LNCaP clone FGC (cell line): ENCODE results near the gene ACTL10.

Experiments
- DNase-seq: peaks from one replicate; pipeline ENCODE4 v3.0.0-alpha.2; 2011; ENCODE audit warnings: low read depth
- H3K4me3 ChIP-seq: 2 replicates; pipeline ENCODE4 v1.5.1; 2011; ENCODE audit warnings: mild to moderate bottlenecking, low read depth, low read length, control low read depth
- CTCF ChIP-seq: IDR thresholded peaks from 2 replicates; pipeline ENCODE4 v1.5.1; 2012; ENCODE audit warnings: mild to moderate bottlenecking; ENCODE audit not compliant: control insufficient read depth, insufficient read depth; ENCODE audit errors: extremely low read depth

Gene ACTL10

GRCh38 chr20:33654680-33655161 is 12.0 kb upstream of the ACTL10 start:
- H3K4me3 ChIP-seq: no peak overlapping the region
- DNase-seq: no peak
- TF ChIP-seq CTCF: no peak

GRCh38 chr20:33655164-33655563 is 11.6 kb upstream of the ACTL10 start:
- H3K4me3 ChIP-seq: no peak overlapping the region
- no peak for DNase-seq
- no peak for TF ChIP-seq CTCF

GRCh38 chr20:33656010-33656782 is 10.5 kb upstream of the ACTL10 start:
- DNase-seq: no peak
- no peak overlapping the region for H3K4me3 ChIP-seq
- TF ChIP-seq CTCF: no peak

GRCh38 chr20:33656783-33657703 is 9.7 kb upstream of the ACTL10 start:
- no peak overlapping the region for H3K4me3 ChIP-seq
- no peak for DNase-seq
- no peak for TF ChIP-seq CTCF

- no peak for DNase-seq
- H3K4me3 ChIP-seq: no peak overlapping the region
- no peak for TF ChIP-seq CTCF
Measured at GRCh38 chr20:33657704-33658095, 9.0 kb upstream of the ACTL10 start.

GRCh38 chr20:33658510-33658909 is 8.2 kb upstream of the ACTL10 start:
- TF ChIP-seq CTCF: no peak
- no peak overlapping the region for H3K4me3 ChIP-seq
- DNase-seq: no peak
